PFSK-1 (cell line): Measurements from ENCODE around the gene ABHD6.

Experiments
- FOXP2 ChIP-seq: optimal IDR thresholded peaks from 2 replicates; pipeline ENCODE3; 2011; ENCODE audit warnings: borderline replicate concordance, control low read depth, inconsistent platforms; ENCODE audit not compliant: insufficient read depth; ENCODE audit errors: extremely low read length, extremely low read depth
- POLR2AphosphoS5 ChIP-seq: IDR thresholded peaks from 2 replicates; pipeline ENCODE4 v1.6.1; 2012; ENCODE audit warnings: low read depth, mild to moderate bottlenecking, control low read depth, low read length, moderate library complexity
- SIN3A ChIP-seq: IDR thresholded peaks from 2 replicates; pipeline ENCODE4 v1.6.1; 2012; ENCODE audit warnings: mild to moderate bottlenecking, low read length, moderate library complexity, borderline replicate concordance; ENCODE audit not compliant: insufficient read depth
- TAF1 ChIP-seq: IDR thresholded peaks from 2 replicates; pipeline ENCODE4 v1.6.1; 2012; ENCODE audit warnings: low read length, control low read depth, borderline replicate concordance; ENCODE audit not compliant: insufficient read depth
- TF ChIP-seq, protein P1 (sequence below), 2 experiments: IDR thresholded peaks; 2 replicates each; pipeline versions ENCODE4 v1.6.1 to v1.8.0; 2011 to 2012; ENCODE audit warnings: low read depth in 2 of 2, low read length in 2 of 2, control low read depth in 1 of 2, inconsistent platforms in 1 of 2, mild to moderate bottlenecking in 1 of 2, moderate library complexity in 1 of 2; ENCODE audit not compliant: insufficient read depth in 1 of 2

DNA sequence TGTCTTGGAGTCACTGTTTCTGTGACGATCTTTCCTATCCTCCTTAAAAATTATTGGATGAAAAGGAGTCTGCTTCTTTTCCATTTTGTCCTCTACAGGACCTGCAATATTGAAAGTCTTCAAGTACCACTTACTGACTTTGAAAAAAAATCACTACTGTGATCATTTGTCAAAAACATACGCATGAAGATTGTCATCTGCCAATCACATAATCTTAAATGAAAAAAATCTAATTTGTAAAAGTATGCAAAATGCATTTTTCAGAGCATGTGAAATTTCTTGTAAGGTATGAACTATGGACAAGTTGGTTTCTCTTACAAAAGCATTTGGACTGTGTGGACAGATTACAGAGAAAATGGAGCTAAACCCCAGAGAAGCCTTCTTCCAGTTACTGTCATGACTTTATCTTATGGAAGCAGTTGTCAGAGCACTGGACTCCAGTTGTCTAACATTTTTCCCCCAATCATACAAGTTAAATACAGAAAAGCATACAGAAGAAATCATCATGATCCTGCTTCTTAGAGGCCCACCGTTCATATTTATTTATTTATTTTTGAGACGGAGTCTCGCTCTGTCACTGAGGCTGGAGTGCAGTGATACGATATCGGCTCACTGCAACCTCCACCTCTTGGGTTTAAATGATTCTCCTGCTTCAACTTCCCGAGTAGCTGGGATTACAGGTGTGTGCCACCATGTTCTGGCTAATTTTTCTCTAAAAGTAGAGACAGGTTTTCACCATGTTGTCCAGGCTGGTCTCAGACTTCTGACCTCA is 91.7 kb downstream of the ABHD6 start:
- TF ChIP-seq POLR2AphosphoS5 (no peak), TAF1 (no peak), SIN3A (no peak), FOXP2 (no peak)
- TF ChIP-seq, protein P1, sequence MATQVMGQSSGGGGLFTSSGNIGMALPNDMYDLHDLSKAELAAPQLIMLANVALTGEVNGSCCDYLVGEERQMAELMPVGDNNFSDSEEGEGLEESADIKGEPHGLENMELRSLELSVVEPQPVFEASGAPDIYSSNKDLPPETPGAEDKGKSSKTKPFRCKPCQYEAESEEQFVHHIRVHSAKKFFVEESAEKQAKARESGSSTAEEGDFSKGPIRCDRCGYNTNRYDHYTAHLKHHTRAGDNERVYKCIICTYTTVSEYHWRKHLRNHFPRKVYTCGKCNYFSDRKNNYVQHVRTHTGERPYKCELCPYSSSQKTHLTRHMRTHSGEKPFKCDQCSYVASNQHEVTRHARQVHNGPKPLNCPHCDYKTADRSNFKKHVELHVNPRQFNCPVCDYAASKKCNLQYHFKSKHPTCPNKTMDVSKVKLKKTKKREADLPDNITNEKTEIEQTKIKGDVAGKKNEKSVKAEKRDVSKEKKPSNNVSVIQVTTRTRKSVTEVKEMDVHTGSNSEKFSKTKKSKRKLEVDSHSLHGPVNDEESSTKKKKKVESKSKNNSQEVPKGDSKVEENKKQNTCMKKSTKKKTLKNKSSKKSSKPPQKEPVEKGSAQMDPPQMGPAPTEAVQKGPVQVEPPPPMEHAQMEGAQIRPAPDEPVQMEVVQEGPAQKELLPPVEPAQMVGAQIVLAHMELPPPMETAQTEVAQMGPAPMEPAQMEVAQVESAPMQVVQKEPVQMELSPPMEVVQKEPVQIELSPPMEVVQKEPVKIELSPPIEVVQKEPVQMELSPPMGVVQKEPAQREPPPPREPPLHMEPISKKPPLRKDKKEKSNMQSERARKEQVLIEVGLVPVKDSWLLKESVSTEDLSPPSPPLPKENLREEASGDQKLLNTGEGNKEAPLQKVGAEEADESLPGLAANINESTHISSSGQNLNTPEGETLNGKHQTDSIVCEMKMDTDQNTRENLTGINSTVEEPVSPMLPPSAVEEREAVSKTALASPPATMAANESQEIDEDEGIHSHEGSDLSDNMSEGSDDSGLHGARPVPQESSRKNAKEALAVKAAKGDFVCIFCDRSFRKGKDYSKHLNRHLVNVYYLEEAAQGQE (IDR thresholded peaks at IDR 0.05; ENCODE audit: insufficient read depth in 1 of 2, low read depth in 2 of 2, low read length in 2 of 2): no peak
